ENCODE measurements around the gene SULF2. TPM values are rescaled to one million over a fixed set of nuclear protein-coding genes. Genes with fewer than 3 reads are reported as not detected.

Gene SULF2
- total RNA-seq, 4 donors from 2014 or later: 16.5 to 49.4 (median 31.1) TPM

DNA sequence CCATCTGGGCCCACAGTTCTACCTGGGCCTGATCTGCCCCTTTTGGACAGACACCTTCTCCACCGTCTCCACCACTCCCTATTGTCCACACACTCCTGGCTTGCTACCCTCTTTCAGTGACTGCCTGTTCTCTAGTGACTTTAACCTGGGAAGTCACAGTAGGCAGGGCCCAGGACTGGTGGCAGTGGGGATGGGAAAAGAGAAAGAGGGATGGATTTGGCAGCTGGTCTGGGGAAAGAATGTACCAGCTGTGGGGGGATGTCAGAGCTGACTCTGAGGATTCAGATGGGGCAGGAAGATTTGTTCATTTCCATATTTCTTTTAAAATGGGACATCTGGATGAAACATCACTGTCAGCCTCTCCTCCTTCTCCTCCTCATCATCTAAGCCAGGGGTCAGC is 85.5 kb downstream of the SULF2 start:
- TF ChIP-seq, protein P1, sequence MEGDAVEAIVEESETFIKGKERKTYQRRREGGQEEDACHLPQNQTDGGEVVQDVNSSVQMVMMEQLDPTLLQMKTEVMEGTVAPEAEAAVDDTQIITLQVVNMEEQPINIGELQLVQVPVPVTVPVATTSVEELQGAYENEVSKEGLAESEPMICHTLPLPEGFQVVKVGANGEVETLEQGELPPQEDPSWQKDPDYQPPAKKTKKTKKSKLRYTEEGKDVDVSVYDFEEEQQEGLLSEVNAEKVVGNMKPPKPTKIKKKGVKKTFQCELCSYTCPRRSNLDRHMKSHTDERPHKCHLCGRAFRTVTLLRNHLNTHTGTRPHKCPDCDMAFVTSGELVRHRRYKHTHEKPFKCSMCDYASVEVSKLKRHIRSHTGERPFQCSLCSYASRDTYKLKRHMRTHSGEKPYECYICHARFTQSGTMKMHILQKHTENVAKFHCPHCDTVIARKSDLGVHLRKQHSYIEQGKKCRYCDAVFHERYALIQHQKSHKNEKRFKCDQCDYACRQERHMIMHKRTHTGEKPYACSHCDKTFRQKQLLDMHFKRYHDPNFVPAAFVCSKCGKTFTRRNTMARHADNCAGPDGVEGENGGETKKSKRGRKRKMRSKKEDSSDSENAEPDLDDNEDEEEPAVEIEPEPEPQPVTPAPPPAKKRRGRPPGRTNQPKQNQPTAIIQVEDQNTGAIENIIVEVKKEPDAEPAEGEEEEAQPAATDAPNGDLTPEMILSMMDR (IDR thresholded peaks at IDR 0.05; ENCODE audit: low read depth): no peak

DNA sequence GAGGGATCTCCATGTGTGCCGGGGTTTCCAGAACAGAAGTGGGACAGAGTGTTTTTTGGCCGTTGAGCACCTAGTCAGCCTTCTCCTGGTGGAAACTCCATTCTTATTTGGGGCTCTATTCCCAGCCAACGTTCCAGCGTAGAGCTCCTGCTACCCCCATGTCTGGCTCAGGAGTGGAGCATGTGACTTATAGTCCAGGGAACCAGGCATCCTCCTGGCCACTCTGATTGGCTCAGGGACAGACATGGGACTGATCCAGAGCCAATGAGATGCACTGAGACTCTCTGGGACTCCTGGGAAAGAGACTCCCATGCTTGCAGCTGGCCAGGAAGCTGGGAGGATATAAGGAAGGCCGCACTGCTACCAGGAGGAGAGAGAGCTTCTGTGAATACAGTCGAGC is 87.1 kb downstream of the SULF2 start:
- TF ChIP-seq, protein P1 (IDR thresholded peaks at IDR 0.05; ENCODE audit: low read depth): no peak

DNA sequence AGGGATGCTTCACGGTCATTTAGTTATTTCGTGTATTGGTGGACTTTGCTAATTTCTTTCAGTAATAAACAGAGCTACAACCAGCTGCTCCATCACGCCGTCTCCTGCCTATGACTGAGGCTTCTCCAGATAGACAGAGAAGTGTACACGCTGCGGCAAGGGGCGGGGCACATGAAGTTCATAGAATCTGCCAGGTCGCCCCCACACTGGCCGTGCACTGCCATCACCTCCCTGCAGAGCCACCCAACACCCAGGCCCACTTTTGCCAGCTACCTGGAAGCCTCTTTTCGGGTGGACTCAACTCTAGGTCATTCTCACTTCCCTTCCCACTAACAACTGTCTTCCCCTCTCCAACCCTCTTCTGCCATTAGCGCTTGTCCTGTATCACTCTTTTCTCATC is 88.4 kb downstream of the SULF2 start:
- TF ChIP-seq, protein P1 (IDR thresholded peaks at IDR 0.05; ENCODE audit: low read depth): no peak

GRCh38 chr20:47694021-47694818 is 91.1 kb downstream of the SULF2 start:
- TF ChIP-seq, protein P1 (IDR thresholded peaks at IDR 0.05; ENCODE audit: low read depth): no peak

GRCh38 chr20:47691625-47692024 is 93.7 kb downstream of the SULF2 start:
- TF ChIP-seq, protein P1 (IDR thresholded peaks at IDR 0.05; ENCODE audit: low read depth): no peak

DNA sequence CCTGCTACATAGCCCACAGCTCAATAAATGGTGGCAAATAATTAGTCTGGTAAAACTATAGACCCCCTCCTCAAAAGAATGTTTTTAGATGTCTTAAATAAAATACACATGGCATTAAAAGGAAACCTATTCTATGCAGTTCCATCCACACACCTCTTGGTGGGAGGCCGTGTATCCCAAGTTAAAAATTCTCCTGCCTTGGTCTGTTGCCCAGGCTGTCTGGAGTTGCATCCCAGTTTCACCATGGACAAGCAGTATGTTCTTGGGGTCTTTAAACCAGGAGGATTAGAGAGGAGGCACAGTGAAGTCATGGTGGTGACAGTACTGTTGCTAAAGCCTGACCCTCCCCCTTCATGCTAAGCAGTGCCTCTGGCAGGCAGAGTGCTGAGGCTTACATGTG is 95.5 kb downstream of the SULF2 start:
- TF ChIP-seq, protein P1 (IDR thresholded peaks at IDR 0.05; ENCODE audit: low read depth): no peak

GRCh38 chr20:47688385-47689381 is 96.6 kb downstream of the SULF2 start:
- TF ChIP-seq, protein P1 (IDR thresholded peaks at IDR 0.05; ENCODE audit: low read depth): no peak

All from subcutaneous adipose tissue (tissue), 4 donors.